Mucosa of gallbladder (tissue), 1 donor: Measurements from ENCODE around the gene BMP7. TPM values are rescaled to one million over a fixed set of nuclear protein-coding genes. Genes with fewer than 3 reads are reported as not detected.
"Not testable (repeated sequence)": the region's sequence is repeated elsewhere in the genome, so short reads cannot be mapped to it uniquely, and the experiment has no call there.

Experiments used
- DNase-seq: peaks from one replicate; pipeline ENCODE4 v3.0.0-alpha.2; 2020; ENCODE audit warnings: low spot score
- total RNA-seq: library from RNA; stranded (reverse); gene quantifications from one replicate; pipeline ENCODE4 v1.2.1, GENCODE V29; 2021
- donor health status: DM: no; HTN: no; CAD: no.

The BMP7 gene
- total RNA-seq, 1 donor from 2014 or later = 1.2 TPM

DNA sequence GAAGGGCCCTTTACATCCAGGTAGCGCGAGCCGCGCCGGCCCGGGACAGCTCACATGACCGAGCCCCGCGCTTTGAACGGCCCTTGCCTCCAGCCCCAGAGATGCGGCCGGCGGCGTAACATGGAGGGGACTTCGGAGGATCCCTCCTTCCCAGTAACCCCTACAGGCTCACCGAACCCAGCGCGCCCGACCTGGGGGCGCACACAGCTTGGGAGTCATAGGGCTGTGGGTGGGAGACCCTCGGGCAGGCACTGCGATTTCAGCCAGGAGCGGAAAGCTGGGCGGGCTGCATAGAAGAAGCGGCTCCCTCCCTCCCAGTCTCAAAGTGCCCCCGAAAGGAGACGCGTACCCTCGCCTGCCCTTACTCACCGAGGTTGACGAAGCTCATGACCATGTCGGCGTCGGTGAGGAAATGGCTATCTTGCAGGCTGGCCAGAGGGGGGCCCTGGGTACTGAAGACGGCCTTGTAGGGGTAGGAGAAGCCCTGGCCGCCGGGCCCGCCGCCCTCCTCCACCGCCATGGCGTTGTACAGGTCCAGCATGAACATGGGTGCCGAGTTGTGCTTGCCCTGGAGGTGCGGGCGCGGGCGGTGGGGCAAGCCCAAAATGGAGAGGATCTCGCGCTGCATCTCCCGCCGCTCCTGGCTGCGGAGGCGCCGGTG lies 975 bp downstream of the BMP7 start:
- DNase-seq = no peak

DNA sequence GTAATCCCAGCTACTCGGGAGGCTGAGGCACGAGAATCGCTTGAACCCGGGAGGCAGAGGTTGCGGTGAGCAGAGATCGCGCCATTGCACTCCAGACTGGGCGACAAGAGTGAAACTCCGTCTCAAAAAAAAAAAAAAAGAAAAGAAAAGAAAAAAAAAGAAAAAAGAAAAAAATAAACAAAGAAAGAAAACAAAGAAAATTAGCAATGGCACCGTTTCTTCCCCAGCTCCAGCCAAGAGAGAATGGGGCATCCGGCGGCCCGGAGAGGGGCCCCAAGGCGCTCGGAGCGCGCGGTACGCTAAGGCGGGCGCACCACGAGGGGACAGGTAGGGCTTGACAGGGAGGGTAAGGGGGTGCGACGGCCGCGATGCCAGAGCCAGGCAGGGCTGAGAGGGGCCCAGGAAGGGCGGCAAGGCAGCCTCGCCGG lies 1.5 kb downstream of the BMP7 start:
- DNase-seq = not testable (repeated sequence)

DNA sequence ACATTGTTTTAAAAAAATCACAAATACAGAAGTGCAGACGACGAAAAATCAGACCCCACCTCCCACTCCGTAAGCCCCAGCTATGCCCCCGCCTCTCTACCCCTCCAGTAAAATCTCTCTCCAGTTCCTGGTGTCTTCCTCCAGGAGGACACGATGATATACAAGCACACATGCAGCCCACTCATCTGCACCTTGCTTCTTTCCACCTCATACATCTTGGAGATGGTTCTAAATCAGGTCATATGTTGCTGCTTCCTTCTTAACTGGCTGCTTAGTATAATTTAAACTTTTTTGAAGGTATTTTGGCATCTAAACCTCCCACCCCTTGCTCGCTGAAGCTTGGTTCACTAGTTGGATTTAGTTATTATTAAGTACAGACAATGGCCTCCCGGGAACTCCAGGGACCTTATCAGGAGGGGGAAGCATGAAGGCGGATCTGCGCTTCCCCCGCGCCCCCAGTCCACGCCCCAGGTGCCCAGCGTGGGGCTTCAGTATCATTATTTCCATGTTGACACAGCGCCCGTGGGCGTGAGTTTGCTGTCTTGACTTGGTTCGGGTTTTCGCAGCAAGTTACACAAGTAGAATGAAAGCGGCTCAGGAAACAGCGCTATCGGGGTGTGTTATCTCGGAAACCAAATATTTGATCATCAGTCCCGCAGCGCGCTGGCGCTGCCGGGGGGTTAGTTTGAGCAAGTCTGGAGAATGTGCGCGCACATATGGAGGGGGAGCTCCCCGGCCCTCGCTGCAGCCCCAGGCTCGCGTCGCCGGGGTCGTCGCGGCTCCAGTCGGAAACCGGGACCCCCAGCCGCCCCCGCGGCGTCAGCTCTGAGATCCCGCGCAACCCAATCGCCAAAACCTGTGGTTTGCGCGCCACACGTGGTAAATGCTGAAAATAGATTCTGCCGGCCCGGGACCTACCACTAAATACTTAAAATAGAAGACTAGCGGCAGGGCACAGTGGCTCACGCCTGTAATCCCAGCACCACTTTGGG lies 2.3 kb downstream of the BMP7 start:
- no peak for DNase-seq

DNA sequence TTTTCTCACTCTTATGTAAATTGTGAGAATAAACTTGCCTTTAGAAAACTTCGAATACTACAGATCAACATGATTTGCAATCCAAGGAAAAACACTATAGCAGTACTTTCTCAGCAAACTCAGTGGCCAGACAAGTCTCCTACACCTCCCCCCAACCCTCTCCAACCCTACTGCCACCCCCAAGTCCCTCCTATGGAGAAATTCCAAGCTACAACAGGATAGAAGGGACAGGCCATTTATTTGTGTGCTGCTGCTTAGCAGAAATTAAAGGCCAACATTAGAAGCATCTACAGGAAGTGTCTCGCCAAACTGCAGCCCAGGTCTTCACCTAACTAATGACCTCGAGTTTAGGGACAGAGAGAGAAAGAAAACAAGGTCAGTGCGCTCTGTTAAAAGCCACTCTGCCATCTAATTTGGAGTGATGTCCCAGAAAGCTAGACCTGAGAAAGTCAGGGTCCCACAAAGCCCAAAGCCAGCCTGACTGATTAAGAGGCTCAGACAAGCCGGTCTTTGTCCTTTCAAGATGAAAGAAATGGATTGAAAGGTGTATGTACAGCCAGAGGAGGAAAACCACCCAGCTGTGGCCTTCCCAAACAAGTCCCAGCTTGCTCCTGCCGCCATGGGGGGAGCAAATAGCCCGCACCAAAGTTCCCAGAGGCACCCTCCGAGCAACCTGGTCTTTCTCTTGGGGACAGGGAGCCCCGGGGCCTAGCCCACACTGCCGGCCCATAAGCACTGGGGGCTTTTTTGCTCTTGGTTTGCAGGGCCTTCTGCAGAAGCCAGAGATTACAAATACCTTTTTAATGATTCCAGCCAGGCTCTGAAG lies 3.4 kb downstream of the BMP7 start:
- no peak for DNase-seq

DNA sequence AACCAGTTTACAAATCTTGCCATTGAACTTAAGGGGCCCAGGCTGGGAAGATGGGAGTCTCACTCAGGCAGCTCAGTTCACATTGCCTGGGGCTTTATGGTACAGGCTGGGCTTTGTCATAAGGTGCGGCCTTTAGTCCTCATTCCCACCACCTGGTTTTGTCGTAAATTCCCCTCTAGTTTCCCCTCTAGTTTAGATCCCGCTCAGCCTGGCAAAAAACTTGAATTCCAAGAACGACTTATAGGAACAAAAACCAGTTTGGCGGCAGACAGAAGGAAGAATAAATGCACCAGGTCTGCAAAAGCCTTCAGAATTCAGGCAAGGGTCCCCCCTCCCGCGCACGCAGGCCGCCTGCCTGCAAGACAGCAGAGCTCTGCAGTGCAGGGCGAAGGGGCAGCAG lies 4.1 kb downstream of the BMP7 start:
- DNase-seq = no peak

DNA sequence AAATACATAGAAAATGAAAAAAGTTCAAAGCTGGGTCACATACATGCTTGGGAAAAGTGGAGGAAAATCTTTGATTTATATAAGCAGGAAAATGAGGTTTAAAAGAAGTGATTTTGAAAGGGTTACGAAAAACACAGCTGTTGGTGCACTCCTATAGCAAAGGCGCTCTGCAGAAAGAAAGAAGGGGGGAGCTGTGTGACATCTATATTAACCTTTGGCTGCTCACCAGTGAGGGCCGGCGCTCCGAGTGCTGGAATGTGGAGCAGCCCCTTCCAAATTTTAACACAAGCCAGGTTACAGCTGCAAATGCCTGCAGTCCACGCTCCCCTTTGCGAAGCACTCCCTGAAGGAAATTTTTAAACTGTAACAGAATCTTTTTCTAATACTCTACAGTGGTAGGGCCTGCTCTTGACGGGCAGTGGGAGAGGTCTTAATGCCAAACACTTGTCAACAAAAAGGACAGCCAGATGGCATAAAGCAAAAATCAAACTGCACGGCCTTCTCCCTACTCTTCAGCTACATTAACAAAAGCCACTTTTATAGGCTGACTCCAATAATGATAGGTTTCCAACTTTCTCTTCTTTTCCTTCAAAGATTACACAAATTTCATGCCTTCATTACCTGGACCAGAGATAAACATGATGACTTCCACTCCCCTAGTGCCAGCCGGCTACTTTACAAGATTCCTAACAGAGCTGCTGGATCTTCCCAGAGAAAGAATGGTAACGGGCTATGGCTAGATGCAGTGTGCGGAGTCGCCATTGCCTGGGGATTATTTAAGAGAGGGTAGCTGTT lies 4.8 kb downstream of the BMP7 start:
- DNase-seq = no peak

DNA sequence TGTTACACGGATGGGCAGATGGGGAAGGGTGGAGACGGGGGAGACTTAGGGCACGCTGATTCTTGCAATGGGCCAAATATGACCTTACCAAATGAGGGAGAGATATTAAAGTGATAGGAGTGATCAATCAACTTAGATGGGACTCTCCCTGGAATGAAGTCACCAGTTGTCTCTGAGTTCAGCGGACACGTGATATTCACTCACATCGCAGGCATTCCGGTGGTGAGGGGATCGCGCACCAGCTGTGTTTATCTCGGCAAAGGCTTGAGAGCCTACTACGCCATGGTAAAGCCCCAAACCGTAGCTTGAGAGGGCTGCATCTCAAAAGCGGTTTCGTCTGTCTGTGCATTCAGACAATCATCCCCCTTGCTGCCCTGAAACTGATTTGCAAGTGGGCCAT lies 5.5 kb downstream of the BMP7 start:
- DNase-seq = no peak

DNA sequence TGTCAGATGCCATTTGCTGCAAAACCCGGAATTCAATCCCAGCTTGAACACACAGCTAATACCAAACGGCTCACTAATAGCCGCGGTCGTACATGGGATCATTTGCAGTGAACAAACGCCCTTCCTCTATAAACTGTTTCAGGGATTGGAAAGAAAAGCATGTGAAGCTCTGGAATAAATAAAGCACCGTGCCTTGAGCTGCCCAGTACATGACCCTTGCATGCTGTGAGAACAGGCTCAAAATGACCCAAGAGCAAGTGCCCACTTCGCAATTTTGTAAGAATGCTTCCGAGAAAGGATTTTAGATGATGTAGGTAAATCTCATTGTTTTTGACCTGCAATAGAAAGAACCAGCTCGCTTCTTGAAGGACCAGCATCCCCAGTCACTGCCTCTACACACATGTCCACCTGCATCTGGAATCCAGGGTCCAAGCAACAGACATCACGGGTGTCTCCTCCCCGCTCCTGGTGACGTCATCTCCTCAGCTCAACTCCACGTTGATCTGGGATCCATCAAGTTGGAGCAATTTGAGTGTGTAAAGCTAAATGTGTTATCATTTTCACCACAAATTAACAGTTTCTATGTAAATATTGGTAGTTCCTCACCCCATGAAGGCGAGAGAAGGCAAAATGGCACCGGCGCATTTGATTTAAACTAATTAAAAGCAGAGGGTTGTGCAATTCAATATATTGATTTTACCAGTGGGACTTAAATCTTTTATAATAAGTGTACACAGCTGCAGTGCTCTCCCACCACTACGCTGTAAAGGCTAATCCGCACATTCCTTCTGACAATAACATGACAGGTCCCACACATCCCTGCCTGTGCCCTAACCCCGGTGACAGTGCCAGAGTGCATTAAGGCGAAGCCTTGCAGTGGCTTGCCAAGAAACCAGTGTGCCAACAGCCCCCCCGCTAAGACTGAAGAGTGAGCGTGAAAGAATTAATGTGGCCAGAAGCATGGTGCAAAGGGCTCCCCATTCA lies 6.2 kb downstream of the BMP7 start:
- DNase-seq = no peak

DNA sequence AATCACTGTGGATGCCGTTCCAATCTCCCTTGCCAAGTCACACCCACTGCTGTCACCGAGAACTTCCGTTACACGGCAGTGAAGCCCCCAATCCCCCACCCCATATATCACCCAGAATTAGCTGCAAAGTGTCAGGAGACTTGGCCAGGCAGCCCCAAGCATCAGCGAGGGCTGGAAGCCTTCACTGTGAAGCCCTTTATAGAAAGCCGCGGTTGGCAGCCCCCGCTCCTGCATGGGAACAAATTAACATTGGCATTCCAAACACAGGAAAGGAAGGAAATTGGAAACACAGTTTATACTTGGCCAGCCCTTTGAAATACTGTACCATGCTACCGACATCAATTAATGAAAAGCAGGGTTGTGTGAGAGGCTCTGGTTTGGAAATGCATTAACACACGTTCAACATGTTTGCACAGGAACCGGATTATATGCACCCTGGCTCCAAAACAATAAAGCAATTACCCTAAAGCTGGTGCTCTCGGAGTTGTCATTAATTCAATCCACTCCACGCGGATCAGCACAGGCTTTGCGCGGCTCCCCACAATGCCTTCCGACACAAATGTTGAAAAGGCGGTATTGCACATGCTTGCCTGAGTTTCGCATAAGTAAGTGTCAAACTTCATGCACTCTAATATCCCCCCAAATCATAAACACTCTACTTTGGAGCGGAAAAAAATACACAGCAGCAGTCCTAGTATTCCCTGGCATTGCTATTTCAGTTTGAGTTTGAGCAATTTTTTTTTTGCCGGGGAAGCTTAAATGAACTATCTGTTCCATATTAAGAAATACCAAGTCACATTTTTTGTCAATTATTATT lies 7.1 kb downstream of the BMP7 start:
- DNase-seq = no peak

DNA sequence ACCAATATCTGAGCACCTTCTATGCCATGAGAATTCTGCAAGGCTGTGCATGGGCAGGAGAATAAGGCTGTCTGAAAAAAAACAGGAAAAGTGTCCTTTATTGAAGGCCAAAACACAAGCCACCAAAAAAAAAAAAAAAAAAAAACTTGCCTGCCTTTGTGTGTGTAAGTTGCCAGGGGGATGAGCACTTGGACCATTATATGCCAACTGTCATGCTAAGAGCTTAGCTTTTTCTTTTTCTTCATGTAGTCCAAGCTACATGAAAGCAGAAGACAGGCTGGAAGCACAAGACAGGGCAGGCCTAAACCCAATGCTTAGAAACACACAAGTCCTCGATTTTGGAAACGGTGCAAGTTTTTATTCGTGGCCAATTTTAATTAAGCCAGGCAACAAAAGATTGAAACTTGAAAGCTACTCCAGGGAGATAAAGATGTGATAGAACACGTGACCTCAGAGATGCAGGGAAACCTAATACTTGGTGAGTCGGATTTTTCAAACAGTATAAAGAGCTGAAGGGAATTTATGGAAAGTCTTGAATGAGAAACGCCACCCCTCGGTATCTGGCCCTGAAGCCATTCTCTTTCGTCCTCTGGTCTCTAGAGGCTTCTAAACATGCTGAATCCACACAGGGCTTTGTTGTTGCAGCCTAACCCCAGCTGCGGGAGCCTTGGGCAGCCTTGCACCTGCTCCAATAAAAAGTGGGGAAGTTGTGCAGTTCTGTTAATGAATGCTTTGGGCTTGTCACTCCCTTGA lies 8.6 kb downstream of the BMP7 start:
- DNase-seq = no peak

DNA sequence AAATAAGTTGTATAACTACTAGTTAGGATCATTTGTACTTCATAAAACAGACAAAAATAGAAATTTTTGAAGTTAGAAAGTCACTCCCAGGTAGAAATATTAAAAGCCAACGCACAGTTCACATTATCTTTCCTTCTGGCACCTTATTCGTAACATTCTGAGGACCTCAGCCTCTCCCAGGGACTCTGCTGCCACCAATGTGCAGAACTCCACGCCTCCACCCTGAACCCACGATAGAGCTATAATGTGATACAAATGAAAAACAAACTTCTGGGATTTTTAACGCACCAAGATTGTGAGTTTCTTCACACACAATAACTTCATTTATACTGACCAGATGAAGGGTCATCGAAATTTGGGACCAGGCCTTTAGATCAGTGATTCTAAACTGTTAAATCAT lies 9.5 kb downstream of the BMP7 start:
- DNase-seq = no peak

DNA sequence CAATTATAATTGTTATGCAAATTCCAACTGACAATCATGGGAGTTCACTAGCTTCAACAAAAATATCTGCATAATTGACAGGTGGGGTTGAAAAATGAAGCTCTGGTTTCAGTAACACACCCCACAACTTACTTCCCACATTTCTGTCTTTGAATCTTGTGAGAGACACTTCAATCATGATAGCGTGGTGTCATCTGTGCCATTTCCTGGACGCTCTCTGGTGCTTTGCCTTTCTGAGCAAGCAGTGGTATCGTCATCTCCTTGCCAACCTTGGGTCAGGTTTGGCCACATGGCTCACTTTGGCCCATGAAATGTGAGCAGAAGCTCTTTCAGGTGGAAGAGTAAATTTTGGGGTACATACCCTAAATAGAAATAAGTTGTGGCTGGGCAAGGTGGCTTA lies 10.2 kb downstream of the BMP7 start:
- no peak for DNase-seq

DNA sequence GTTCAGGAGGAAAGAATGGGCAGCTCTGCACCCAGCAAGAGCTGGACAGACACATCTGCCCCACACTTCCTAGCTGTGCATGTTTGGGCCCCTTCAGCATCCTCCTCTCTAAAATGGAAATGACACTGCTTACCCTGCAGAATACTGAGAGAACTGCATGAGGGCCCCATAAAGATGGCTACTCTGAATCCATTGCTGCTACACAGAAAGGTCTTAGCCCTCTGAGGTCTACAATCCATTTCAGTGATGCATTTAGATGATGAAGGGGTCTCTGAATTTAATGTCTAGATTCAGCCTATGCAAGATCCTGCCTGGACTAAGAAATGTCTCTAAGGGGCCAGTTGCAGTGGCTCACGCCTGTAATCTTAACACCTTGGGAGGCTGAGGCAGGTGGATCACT lies 11.3 kb downstream of the BMP7 start:
- no peak for DNase-seq

DNA sequence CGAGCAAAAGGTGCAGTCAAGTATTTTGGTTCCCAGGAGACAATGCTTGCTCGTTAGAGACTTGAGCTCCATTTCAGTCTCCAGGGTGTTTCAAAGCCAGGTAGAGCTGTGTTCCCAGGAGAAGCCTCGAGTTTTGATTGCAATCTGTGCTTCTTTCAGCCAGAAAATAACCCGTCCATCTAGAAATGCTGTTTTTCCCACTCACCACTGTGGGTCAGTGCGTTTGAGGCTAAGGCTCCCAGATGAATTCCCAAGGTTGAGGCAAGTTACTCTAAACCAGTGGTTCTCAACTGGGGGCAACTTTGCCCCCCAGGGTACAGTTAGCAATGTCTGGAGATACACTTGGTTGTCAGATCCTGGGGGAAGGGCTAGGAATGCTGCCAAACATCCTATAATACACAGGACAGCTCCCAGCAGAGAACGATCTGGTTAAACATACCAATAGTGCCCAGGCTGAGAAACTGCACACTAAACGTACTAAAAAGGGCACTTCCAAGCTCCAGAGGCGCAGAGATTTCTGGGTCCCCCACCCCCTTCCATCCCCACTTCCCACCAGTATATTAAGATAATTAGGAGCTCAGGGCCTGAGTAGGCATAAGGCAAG lies 13.8 kb downstream of the BMP7 start:
- DNase-seq = no peak

DNA sequence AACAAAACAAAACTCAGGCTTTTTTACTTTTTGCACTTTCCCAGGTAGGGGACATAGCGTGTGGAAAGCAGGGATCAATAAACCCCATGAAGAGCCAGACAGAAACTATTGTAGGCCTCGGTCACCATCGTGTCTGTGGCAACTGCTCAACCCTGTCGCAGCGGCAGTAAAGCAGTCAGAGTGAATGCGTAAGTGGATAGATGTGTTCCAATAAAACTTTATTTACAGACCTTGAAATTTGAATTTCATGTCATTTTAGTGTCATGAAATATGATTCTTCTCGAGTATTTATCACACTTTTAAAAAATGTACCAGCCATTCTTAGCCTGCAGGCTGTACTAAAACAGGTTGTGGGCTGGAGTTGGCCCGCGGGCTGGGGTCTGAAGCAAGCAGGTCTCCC lies 14.5 kb downstream of the BMP7 start:
- DNase-seq = no peak

DNA sequence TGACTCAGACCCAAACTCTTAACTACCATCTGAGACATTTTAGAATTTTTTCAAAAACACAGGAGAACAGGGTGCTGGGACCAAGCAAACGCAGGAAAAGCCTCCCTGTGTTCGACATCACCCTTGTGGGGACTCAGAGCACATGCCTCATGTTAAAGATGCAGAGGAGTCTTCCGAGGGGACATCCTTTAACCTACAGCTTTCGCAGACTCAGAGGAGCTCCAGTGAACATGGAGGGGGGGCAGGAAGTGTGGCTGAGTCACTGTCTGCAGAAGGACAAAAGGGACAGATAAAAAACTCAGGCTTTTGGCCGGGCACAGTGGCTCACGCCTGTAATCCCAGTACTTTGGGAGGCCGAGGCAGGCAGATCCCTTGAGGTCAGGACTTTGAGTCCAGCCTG lies 15.1 kb downstream of the BMP7 start:
- DNase-seq = no peak

DNA sequence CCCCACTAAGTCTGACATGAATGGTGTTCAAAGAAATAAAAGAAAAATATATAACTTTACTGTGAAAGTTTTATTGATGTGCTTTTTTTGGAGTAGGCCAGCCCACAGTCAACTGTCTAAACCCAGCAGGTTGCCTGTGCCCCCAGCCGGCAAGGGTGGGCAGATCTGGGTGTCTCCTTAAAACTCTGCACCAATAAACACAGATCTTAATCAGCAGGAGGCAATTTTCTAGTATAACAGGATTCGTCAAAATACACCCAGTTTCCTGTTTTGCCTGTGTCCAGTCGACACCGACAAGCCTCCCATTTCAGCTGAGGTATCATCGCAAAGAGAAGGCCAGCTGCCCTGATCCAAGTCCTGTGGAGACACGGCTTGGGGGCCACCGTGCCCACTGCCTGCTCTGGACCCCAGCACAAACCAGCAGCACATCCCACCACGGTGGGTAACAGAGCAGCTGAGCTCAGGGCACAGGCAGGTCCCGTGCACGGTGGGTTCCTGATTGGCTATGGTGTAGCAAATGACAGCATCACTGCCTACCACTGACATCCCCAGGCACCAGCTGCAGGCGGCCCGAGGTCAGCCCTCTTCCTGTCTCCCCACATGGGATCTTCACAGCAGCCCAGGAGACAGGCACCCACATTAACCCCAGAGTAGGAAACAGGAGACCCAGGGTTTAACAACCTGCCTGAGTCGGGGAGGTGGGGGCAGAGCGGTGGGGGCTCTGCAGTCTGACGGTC lies 15.7 kb downstream of the BMP7 start:
- no peak for DNase-seq
